ENCODE data around the gene SRPX. TPM values are rescaled to one million over a fixed set of nuclear protein-coding genes. Genes with fewer than 3 reads are reported as not detected.

Gene SRPX
- total and polyA plus RNA-seq, 12 donors: 8.8 to 187 (median 80.0) TPM

DNA sequence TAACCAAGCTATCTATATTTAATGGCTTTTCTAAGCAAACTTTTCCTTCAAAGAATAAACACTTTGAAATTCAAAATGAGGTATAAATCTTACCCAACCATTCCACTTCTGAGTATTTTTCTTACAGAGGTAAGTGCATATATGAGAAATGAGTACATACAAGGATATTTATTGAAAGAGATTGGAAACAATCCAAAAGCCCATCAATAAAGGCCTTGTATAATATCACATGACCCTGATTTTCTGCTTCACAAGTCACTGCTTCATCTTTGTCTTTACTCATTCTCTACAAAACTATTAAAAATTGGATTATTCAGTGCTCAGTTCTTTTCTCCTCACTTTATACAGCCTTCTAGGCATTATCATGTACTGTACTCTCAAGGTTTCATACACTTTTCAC is 91.3 kb downstream of the SRPX start:
- no peaks in the 10 kb centered on the region for H3K36me3 ChIP-seq (replicated peaks in 1 of 2)
- H3K4me3 ChIP-seq: no peak overlapping the region
- no peaks in the 10 kb centered on the region for H3K4me1 ChIP-seq (replicated peaks in 1 of 2)
- TF ChIP-seq, protein P1, sequence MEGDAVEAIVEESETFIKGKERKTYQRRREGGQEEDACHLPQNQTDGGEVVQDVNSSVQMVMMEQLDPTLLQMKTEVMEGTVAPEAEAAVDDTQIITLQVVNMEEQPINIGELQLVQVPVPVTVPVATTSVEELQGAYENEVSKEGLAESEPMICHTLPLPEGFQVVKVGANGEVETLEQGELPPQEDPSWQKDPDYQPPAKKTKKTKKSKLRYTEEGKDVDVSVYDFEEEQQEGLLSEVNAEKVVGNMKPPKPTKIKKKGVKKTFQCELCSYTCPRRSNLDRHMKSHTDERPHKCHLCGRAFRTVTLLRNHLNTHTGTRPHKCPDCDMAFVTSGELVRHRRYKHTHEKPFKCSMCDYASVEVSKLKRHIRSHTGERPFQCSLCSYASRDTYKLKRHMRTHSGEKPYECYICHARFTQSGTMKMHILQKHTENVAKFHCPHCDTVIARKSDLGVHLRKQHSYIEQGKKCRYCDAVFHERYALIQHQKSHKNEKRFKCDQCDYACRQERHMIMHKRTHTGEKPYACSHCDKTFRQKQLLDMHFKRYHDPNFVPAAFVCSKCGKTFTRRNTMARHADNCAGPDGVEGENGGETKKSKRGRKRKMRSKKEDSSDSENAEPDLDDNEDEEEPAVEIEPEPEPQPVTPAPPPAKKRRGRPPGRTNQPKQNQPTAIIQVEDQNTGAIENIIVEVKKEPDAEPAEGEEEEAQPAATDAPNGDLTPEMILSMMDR (IDR thresholded peaks at IDR 0.05): no peak
- no peak for TF ChIP-seq POLR2A (IDR thresholded peaks at IDR 0.05)
- H3K9me3 ChIP-seq (replicated peaks in 1 of 3): no peaks in the 10 kb centered on the region
- peaks cover 15% of the 10 kb centered on the region for H3K27me3 ChIP-seq
- no peak for DNase-seq
- H3K27ac ChIP-seq: no peak overlapping the region
- intact Hi-C loops (cut with DNase I): no loop called here

DNA sequence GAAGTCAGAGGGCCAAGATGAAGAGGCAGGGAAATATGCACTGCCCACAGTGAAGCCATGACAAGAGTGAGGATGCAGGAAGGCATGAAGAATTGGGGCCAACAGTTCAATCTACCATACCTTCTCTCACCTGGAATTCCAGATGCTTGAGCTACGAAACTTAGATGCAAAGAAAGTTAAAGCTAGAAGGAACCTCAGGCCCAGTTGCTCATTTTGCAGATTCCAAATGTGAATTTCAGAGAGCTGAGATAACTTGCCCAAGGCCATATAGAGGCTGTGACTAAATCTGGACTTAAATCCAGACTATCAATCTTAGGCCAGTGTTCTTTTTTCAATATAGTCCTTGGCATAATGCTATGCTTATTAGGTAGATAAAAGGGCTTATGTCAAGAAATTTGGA is 92.7 kb downstream of the SRPX start:
- intact Hi-C loops (cut with DNase I): no loop called here
- TF ChIP-seq, protein P1 (IDR thresholded peaks at IDR 0.05): no peak
- no peak for TF ChIP-seq POLR2A (IDR thresholded peaks at IDR 0.05)
- DNase-seq: no peak
- peaks cover 9% of the 10 kb centered on the region for H3K27me3 ChIP-seq
- no peak overlapping the region for H3K27ac ChIP-seq
- H3K4me1 ChIP-seq (replicated peaks in 1 of 2): no peaks in the 10 kb centered on the region
- no peak overlapping the region for H3K4me3 ChIP-seq
- WGBS, 4 donors: 50 to 87% (median 80%) methylated on average over 1 of the region's 1 CpG
- no peaks in the 10 kb centered on the region for H3K36me3 ChIP-seq (replicated peaks in 1 of 2)
- no peaks in the 10 kb centered on the region for H3K9me3 ChIP-seq (replicated peaks in 1 of 3)

DNA sequence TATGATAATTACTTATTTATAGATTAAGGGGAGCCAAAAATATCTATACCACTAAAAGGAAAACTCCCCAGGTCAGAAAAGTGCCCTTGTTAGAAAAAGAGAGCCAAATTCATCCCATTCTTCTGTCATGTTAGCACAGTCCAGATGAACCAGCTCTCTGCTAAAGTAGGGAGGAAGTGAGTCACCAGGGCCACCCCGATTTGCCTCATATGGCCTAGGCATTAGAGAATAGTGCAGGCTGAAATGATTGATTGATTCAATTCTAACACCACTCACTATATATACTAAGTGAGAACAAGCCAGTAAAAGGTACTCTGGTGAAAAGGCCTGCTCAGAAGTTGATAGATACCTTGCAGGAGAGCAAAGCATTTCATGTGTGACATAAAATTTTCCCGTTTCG is 94.5 kb downstream of the SRPX start:
- intact Hi-C loops (cut with DNase I): no loop called here
- no peaks in the 10 kb centered on the region for H3K9me3 ChIP-seq (replicated peaks in 1 of 3)
- TF ChIP-seq, protein P1 (IDR thresholded peaks at IDR 0.05): no peak
- no peak for TF ChIP-seq POLR2A (IDR thresholded peaks at IDR 0.05)

DNA sequence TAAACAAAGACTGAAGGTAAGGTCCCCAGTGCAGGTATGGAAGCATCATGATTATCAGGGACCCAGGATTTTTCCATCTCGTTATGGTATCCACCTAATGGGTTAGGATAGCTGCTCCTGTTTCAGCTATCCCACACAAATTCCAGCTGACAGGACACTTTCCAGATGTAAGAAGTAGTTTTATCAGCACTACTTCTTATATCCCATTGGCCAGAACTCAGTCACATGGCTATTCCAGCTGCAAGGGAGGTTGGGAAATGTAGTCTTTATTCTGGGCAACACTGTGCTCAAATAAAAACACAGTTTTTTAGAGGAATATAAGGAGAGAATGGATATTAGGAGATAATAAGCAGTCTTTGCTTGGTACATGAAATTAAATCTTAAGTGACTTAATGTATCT is 96.7 kb downstream of the SRPX start:
- Histone ChIP-seq H3K9me3 (replicated peaks in 1 of 3) (no peaks in the 10 kb centered on the region), H3K27ac (no peak overlapping the region), H3K4me1 (replicated peaks in 1 of 2) (no peaks in the 10 kb centered on the region), H3K36me3 (replicated peaks in 1 of 2) (no peaks in the 10 kb centered on the region), H3K27me3 (peaks cover 8% of the 10 kb centered on the region), H3K4me3 (no peak overlapping the region)
- intact Hi-C loops (cut with DNase I): no loop called here
- TF ChIP-seq POLR2A (IDR thresholded peaks at IDR 0.05): no peak
- TF ChIP-seq, protein P1 (IDR thresholded peaks at IDR 0.05): no peak
- no peak for DNase-seq
- WGBS, 4 donors: 60 to 92% (median 73%) methylated on average over 1 of the region's 1 CpG

More for the DNA sequence above, 94.5 kb downstream of the SRPX start:
- no peak for DNase-seq
- no peak overlapping the region for H3K4me3 ChIP-seq
- 73 to 86% (median 76%) methylated on average over 3 of the region's 3 CpGs for WGBS, 4 donors
- H3K27ac ChIP-seq: no peak overlapping the region
- H3K4me1 ChIP-seq (replicated peaks in 1 of 2): no peaks in the 10 kb centered on the region
- H3K27me3 ChIP-seq: peaks cover 4% of the 10 kb centered on the region
- no peaks in the 10 kb centered on the region for H3K36me3 ChIP-seq (replicated peaks in 1 of 2)
